ENCODE data around the gene CYP21A2. TPM values are rescaled to one million over a fixed set of nuclear protein-coding genes. Genes with fewer than 3 reads are reported as not detected.
"Not testable (repeated sequence)": the region's sequence is repeated elsewhere in the genome, so short reads cannot be mapped to it uniquely, and the experiment has no call there.

The CYP21A2 gene
- total and polyA plus RNA-seq, 2 donors from 2014 or later, result 3.2 to 8.2 TPM

DNA sequence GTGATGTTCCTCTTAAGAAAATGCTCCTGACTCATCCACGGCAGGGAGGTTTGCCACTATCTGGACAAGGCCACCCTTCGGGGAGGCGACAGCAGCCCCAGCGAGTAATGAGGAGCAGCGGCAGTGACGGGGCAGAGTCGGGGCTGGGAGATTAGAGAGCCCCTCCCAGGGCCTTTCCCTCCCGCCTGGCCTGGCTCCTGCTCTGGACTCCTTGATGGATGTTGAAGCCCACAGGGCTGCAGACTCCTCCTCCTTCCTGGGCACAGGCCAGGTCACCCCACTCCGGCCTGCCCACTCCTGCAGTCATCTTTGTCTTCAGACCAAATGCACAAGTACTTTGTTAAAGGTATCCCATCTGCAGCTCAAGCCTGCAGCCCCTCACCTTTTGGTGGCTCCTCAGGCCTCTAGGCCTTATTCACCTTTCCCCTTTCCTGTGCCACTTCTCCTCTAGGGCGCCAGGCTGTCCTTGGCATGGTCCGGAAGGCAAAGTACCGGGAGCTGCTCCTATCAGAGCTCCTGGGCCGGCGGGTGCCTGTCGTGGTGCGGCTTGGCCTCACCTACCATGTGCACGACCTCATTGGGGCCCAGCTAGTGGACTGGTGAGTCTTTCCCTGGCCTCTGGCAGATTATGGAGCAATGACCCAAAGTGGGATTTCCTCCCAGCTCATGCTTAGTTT, 25.1 kb upstream of the CYP21A2 start:
- H3K36me3 ChIP-seq (ENCODE audit: control insufficient read depth in 2 of 3, insufficient read depth in 3 of 3, low read length in 3 of 3); H3K9me3 ChIP-seq (ENCODE audit: control insufficient read depth in 2 of 3, insufficient read depth in 1 of 3, low read length in 3 of 3); H3K9ac ChIP-seq (ENCODE audit: low read length in 3 of 3); H3K27me3 ChIP-seq (ENCODE audit: control insufficient read depth, insufficient read depth, low read length); intact Hi-C loops (cut with DNase I); H3K4me1 ChIP-seq (ENCODE audit: control insufficient read depth in 2 of 3, insufficient read depth in 2 of 3, low read depth in 1 of 3, low read length in 3 of 3); DNase-seq; FAIRE-seq; H3K27ac ChIP-seq (ENCODE audit: low read depth in 2 of 2, low read length in 2 of 2); H3K4me3 ChIP-seq (ENCODE audit: low read length in 3 of 3): not testable (repeated sequence)

DNA sequence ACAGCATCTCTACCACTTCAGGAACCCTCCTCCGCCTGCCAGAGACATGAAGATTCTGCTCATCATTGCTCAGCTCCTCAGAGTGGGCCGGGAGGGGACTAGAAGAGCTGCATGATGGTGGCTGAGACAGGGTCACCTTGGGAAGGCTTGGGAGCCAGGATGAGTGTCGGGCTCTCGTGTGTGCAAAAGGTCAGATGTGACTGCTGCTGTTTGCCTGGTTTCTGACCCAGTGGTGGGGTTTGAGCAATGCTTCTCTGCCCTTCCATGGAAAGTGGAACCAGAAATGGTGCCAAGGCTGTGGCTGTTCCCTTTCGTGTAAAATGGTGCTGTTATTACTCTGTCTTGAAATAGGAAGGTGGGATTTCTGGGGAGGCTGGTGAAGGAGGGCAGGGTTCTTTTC, 24.5 kb upstream of the CYP21A2 start:
- intact Hi-C loops (cut with DNase I); DNase-seq; H3K36me3 ChIP-seq (ENCODE audit: control insufficient read depth in 2 of 3, insufficient read depth in 3 of 3, low read length in 3 of 3); H3K4me1 ChIP-seq (ENCODE audit: control insufficient read depth in 2 of 3, insufficient read depth in 2 of 3, low read depth in 1 of 3, low read length in 3 of 3); H3K27ac ChIP-seq (ENCODE audit: low read depth in 2 of 2, low read length in 2 of 2); H3K27me3 ChIP-seq (ENCODE audit: control insufficient read depth, insufficient read depth, low read length); H3K9me3 ChIP-seq (ENCODE audit: control insufficient read depth in 2 of 3, insufficient read depth in 1 of 3, low read length in 3 of 3); FAIRE-seq; H3K9ac ChIP-seq (ENCODE audit: low read length in 3 of 3); H3K4me3 ChIP-seq (ENCODE audit: low read length in 3 of 3): not testable (repeated sequence)

DNA sequence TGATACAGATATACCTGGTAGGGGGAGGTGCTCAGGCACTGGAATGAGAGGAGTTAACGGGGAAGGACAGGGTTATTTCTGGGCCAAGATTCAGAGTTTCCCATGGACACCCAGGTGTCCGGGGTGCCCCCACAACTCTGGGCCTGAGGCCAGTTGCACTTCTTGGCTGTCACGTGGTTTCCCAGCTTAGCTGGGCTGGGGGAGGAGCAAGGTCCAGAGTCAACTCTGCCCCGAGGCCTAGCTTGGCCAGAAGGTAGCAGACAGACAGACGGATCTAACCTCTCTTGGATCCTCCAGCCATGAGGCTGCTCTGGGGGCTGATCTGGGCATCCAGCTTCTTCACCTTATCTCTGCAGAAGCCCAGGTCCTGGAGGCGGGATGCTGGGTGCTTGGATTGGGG, 23.7 kb upstream of the CYP21A2 start, which contains the start of gene C4B:
TSS of gene C4B (plus strand) at position 249 of the 400 bp plus-strand sequence. CDS start at position 300, 51 bp downstream.
- H3K36me3 ChIP-seq (ENCODE audit: control insufficient read depth in 2 of 3, insufficient read depth in 3 of 3, low read length in 3 of 3); H3K9ac ChIP-seq (ENCODE audit: low read length in 3 of 3); intact Hi-C loops (cut with DNase I); H3K4me1 ChIP-seq (ENCODE audit: control insufficient read depth in 2 of 3, insufficient read depth in 2 of 3, low read depth in 1 of 3, low read length in 3 of 3); H3K27me3 ChIP-seq (ENCODE audit: control insufficient read depth, insufficient read depth, low read length); FAIRE-seq; H3K4me3 ChIP-seq (ENCODE audit: low read length in 3 of 3); H3K27ac ChIP-seq (ENCODE audit: low read depth in 2 of 2, low read length in 2 of 2); H3K9me3 ChIP-seq (ENCODE audit: control insufficient read depth in 2 of 3, insufficient read depth in 1 of 3, low read length in 3 of 3); DNase-seq: not testable (repeated sequence)

DNA sequence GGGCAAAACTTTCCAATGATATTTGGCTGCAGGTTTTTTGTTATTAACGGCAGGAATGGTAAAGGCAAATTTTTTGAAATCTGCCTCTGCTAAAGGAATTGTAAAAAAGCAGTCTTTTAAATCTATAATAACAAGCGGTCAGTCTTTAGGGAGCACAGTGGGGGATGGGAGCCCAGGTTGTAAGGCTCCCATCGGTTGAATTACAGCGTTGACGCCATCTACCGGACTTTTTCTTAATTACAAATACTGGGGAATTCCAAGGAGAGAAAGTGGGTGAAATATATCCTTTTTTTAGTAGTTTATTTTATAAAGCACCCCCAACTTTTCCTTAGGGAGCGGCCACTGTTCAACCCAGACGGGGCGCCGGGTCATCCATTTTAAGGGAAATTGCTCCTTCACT, 16.1 kb upstream of the CYP21A2 start:
- H3K4me3 ChIP-seq (ENCODE audit: low read length in 3 of 3); H3K27me3 ChIP-seq (ENCODE audit: control insufficient read depth, insufficient read depth, low read length); H3K9ac ChIP-seq (ENCODE audit: low read length in 3 of 3); intact Hi-C loops (cut with DNase I); FAIRE-seq; H3K27ac ChIP-seq (ENCODE audit: low read depth in 2 of 2, low read length in 2 of 2); DNase-seq; H3K36me3 ChIP-seq (ENCODE audit: control insufficient read depth in 2 of 3, insufficient read depth in 3 of 3, low read length in 3 of 3); H3K4me1 ChIP-seq (ENCODE audit: control insufficient read depth in 2 of 3, insufficient read depth in 2 of 3, low read depth in 1 of 3, low read length in 3 of 3); H3K9me3 ChIP-seq (ENCODE audit: control insufficient read depth in 2 of 3, insufficient read depth in 1 of 3, low read length in 3 of 3): not testable (repeated sequence)

DNA sequence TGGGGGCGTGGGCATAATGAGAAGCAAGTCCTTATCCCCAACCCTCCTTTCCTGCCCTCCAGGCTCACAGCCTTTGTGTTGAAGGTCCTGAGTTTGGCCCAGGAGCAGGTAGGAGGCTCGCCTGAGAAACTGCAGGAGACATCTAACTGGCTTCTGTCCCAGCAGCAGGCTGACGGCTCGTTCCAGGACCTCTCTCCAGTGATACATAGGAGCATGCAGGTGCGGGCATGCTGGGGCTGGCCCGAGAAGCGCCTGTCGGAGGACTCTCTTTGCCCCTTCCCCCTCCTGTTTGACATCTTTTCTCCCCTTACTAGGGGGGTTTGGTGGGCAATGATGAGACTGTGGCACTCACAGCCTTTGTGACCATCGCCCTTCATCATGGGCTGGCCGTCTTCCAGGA, 9.6 kb upstream of the CYP21A2 start:
- FAIRE-seq; H3K9ac ChIP-seq (ENCODE audit: low read length in 3 of 3); H3K4me1 ChIP-seq (ENCODE audit: control insufficient read depth in 2 of 3, insufficient read depth in 2 of 3, low read depth in 1 of 3, low read length in 3 of 3); H3K9me3 ChIP-seq (ENCODE audit: control insufficient read depth in 2 of 3, insufficient read depth in 1 of 3, low read length in 3 of 3); intact Hi-C loops (cut with DNase I); H3K36me3 ChIP-seq (ENCODE audit: control insufficient read depth in 2 of 3, insufficient read depth in 3 of 3, low read length in 3 of 3); H3K27ac ChIP-seq (ENCODE audit: low read depth in 2 of 2, low read length in 2 of 2); DNase-seq; H3K27me3 ChIP-seq (ENCODE audit: control insufficient read depth, insufficient read depth, low read length); H3K4me3 ChIP-seq (ENCODE audit: low read length in 3 of 3): not testable (repeated sequence)

DNA sequence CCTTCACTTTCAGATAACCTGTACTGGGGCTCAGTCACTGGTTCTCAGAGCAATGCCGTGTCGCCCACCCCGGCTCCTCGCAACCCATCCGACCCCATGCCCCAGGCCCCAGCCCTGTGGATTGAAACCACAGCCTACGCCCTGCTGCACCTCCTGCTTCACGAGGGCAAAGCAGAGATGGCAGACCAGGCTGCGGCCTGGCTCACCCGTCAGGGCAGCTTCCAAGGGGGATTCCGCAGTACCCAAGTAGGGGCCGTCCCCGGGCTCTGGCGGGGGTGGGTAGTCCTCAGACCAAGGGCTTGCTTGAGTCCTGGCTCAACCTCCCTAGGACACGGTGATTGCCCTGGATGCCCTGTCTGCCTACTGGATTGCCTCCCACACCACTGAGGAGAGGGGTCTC, 8.7 kb upstream of the CYP21A2 start:
- intact Hi-C loops (cut with DNase I); DNase-seq; H3K4me1 ChIP-seq (ENCODE audit: control insufficient read depth in 2 of 3, insufficient read depth in 2 of 3, low read depth in 1 of 3, low read length in 3 of 3); H3K27ac ChIP-seq (ENCODE audit: low read depth in 2 of 2, low read length in 2 of 2); H3K9me3 ChIP-seq (ENCODE audit: control insufficient read depth in 2 of 3, insufficient read depth in 1 of 3, low read length in 3 of 3); H3K9ac ChIP-seq (ENCODE audit: low read length in 3 of 3); FAIRE-seq; H3K4me3 ChIP-seq (ENCODE audit: low read length in 3 of 3); H3K36me3 ChIP-seq (ENCODE audit: control insufficient read depth in 2 of 3, insufficient read depth in 3 of 3, low read length in 3 of 3); H3K27me3 ChIP-seq (ENCODE audit: control insufficient read depth, insufficient read depth, low read length): not testable (repeated sequence)

DNA sequence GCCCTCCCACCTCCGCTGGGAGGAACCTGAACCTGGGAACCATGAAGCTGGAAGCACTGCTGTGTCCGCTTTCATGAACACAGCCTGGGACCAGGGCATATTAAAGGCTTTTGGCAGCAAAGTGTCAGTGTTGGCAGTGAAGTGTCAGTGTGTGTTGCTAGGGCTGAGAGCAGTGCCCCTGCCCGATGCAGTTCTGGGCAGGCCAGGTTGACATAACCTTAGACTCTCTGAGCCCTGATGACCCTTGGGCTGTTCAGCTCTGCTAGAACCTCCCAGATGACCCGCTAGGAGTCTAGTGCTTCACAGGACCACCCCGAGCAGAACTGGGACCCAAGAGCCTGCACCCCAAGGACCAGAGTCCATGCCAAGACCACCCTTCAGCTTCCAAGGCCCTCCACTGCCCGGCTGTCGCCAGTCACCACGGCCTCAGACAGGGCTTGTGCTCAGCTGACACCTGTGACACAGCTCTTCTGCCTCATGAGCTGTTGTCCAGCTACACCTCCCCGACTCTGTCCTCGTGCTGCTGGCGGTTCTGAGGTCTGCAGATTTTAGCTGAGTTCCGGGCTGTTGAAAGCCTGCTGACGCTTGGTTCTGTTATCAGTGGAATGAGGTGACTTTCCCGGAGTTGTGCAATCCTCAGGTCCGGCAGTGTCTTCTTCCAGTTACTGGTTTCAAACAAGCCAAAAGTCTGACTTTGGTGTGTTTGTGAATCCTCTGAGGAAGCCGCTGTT, 2.8 kb upstream of the CYP21A2 start:
- H3K27ac ChIP-seq (ENCODE audit: low read depth in 2 of 2, low read length in 2 of 2); DNase-seq; H3K4me3 ChIP-seq (ENCODE audit: low read length in 3 of 3); H3K9ac ChIP-seq (ENCODE audit: low read length in 3 of 3); H3K36me3 ChIP-seq (ENCODE audit: control insufficient read depth in 2 of 3, insufficient read depth in 3 of 3, low read length in 3 of 3); H3K9me3 ChIP-seq (ENCODE audit: control insufficient read depth in 2 of 3, insufficient read depth in 1 of 3, low read length in 3 of 3); FAIRE-seq; H3K27me3 ChIP-seq (ENCODE audit: control insufficient read depth, insufficient read depth, low read length); H3K4me1 ChIP-seq (ENCODE audit: control insufficient read depth in 2 of 3, insufficient read depth in 2 of 3, low read depth in 1 of 3, low read length in 3 of 3); intact Hi-C loops (cut with DNase I): not testable (repeated sequence)

DNA sequence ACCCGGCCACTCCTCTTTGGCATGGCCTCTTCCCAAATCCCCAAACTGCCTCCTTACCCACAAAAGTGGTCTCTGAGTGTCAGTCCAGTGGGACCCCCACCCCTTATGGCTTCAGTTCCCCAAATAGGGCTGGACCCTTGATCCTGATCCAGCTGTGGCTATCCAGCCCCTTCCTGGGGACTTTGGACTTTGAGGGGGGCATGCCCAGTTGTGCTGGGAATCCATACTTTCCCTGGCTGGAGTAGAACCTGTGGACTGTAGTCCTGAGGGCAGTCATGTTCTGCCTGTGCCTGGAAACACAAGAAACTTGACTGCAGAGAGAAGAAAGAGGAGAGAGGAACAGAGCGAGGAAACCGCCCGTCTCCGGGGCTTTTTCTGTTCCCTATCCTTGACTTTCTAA, 1.1 kb upstream of the CYP21A2 start:
- DNase-seq; H3K4me1 ChIP-seq (ENCODE audit: control insufficient read depth in 2 of 3, insufficient read depth in 2 of 3, low read depth in 1 of 3, low read length in 3 of 3); H3K9ac ChIP-seq (ENCODE audit: low read length in 3 of 3); FAIRE-seq; H3K9me3 ChIP-seq (ENCODE audit: control insufficient read depth in 2 of 3, insufficient read depth in 1 of 3, low read length in 3 of 3); intact Hi-C loops (cut with DNase I); H3K4me3 ChIP-seq (ENCODE audit: low read length in 3 of 3); H3K27me3 ChIP-seq (ENCODE audit: control insufficient read depth, insufficient read depth, low read length); H3K36me3 ChIP-seq (ENCODE audit: control insufficient read depth in 2 of 3, insufficient read depth in 3 of 3, low read length in 3 of 3); H3K27ac ChIP-seq (ENCODE audit: low read depth in 2 of 2, low read length in 2 of 2): not testable (repeated sequence)
